HepG2 (cell line): ENCODE results near the gene ZFP69B. TPM values are rescaled to one million over a fixed set of nuclear protein-coding genes. Genes with fewer than 3 reads are reported as not detected.
A peak's percentile ranks its signal among the peaks of the same experiment; 100 is the strongest.

ENCODE experiments used
- BHLHE40 ChIP-seq: IDR thresholded peaks from 2 replicates; pipeline ENCODE4 v1.6.1; 2011; ENCODE audit warnings: low read length, improper control_type of control experiment
- ERF ChIP-seq: IDR thresholded peaks from 2 replicates; pipeline ENCODE4 v1.6.1; 2018; ENCODE audit warnings: missing biosample characterization, missing genetic modification reagents
- GATAD2A ChIP-seq: IDR thresholded peaks from 2 replicates; pipeline ENCODE4 v1.6.1; 2016
- HINFP ChIP-seq: sonication (generic); formaldehyde crosslinking; IDR thresholded peaks from 2 replicates; pipeline ENCODE4 v1.4.0; 2020; ENCODE audit warnings: low read depth, mild to moderate bottlenecking, missing genetic modification reagents
- HNF4A ChIP-seq: sonication (generic); formaldehyde crosslinking; IDR thresholded peaks from 2 replicates; pipeline ENCODE4 v1.4.0; 2020; ENCODE audit warnings: missing genetic modification reagents
- ZNF121 ChIP-seq: sonication (generic); formaldehyde crosslinking; IDR thresholded peaks from 2 replicates; pipeline ENCODE4 v1.5.0; 2020; ENCODE audit warnings: mild to moderate bottlenecking, missing genetic modification reagents
- ZNF142 ChIP-seq: sonication (generic); formaldehyde crosslinking; IDR thresholded peaks from 2 replicates; pipeline ENCODE4 v1.4.0; 2020; ENCODE audit warnings: missing genetic modification reagents
- ZNF143 ChIP-seq: sonication (generic); formaldehyde crosslinking; IDR thresholded peaks from 2 replicates; pipeline ENCODE4 v1.4.0; 2020; ENCODE audit warnings: missing genetic modification reagents
- ZNF770 ChIP-seq: sonication (generic); formaldehyde crosslinking; IDR thresholded peaks from 2 replicates; pipeline ENCODE4 v1.5.0; 2020; ENCODE audit warnings: mild to moderate bottlenecking, missing genetic modification reagents
- ZSCAN9 ChIP-seq: IDR thresholded peaks from 2 replicates; pipeline ENCODE4 v1.6.1; 2016; ENCODE audit warnings: borderline replicate concordance
- polyA plus RNA-seq, 8 experiments: library from polyadenylated mRNA; depleted of rRNA in 3 of 8; stranded (reverse) in 7 of 8; unstranded in 1 of 8; fragments of >200 nt; fragmentation: Illumina TruSeq in 4 of 8; extraction: Trizol in 4 of 8; gene quantifications; 2 replicates each; pipeline versions ENCODE4 v1.2.1 to v1.2.3, GENCODE V29; 2011 to 2016; ENCODE audit warnings: low read depth in 4 of 8, missing spikeins in 1 of 8, mixed read lengths in 1 of 8; ENCODE audit not compliant: insufficient read depth in 1 of 8
- total RNA-seq, 5 experiments: library from RNA; depleted of rRNA; stranded (reverse); fragments of >200 nt; fragmentation: Illumina TruSeq; extraction: Trizol; gene quantifications; 2 replicates each; pipeline ENCODE4 v1.2.3, GENCODE V29; 2016; ENCODE audit warnings: low read depth in 1 of 5
- TF ChIP-seq, protein P1 (sequence below): sonication (generic); formaldehyde crosslinking; IDR thresholded peaks from 2 replicates; pipeline ENCODE4 v1.5.0; 2020; ENCODE audit warnings: mild to moderate bottlenecking, missing genetic modification reagents, borderline replicate concordance

ZFP69B gene
- total and polyA plus RNA-seq, 2 of the 13 experiments (the other 11 are each of a cell fraction or from before 2014, with no cell fraction given): 4.6 to 7.7 TPM

DNA sequence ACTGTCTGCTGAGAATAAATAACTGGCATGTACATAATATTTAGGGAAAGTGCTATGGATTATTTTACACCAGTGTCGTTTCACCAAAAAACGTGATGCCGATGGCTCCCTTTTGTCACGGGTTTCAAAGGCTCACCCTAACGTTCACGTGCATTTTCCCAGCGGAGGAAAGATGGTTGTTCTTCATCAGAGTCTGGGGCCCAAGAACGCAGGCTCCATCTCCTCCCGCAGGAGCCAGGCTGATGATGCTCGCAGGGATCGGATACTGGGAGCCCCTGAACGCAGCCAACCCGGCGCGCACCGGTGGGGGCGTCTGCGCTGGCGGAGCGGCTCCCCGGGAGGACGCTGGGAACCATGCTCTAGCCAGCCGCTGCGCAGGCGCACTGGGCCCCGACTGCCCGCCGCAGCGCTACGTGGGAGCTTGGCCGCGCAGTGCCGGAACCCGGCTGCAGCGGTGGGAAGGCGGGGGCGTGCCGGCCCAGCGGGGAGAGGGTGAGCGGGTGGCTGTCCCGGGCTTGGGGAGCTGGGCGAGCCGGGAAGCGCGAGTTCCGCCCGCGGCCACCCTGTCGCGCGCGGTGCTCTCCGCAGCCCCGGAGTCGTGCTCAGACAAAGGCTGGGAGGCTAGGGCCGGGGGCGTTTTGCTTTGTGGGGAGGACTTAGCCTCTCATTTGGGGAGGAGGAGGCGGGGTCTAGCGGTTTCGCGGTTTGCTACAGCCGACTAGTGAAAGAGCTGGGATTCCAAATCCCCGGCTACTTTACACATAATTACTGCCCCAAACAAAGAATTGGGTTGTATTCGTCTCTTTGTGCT lies at the start of gene ZFP69B (continued):
- peak; percentile 68 for TF ChIP-seq ZNF770 (CRISPR knock-in tag)
- TF ChIP-seq ZNF142 (CRISPR knock-in tag): 0 out of 2 replicates have a peak, but pooled peaks have one; percentile 52
- peak; percentile 39; the same call in 1 of the 2 replicates for TF ChIP-seq GATAD2A
- TF ChIP-seq, protein P1, sequence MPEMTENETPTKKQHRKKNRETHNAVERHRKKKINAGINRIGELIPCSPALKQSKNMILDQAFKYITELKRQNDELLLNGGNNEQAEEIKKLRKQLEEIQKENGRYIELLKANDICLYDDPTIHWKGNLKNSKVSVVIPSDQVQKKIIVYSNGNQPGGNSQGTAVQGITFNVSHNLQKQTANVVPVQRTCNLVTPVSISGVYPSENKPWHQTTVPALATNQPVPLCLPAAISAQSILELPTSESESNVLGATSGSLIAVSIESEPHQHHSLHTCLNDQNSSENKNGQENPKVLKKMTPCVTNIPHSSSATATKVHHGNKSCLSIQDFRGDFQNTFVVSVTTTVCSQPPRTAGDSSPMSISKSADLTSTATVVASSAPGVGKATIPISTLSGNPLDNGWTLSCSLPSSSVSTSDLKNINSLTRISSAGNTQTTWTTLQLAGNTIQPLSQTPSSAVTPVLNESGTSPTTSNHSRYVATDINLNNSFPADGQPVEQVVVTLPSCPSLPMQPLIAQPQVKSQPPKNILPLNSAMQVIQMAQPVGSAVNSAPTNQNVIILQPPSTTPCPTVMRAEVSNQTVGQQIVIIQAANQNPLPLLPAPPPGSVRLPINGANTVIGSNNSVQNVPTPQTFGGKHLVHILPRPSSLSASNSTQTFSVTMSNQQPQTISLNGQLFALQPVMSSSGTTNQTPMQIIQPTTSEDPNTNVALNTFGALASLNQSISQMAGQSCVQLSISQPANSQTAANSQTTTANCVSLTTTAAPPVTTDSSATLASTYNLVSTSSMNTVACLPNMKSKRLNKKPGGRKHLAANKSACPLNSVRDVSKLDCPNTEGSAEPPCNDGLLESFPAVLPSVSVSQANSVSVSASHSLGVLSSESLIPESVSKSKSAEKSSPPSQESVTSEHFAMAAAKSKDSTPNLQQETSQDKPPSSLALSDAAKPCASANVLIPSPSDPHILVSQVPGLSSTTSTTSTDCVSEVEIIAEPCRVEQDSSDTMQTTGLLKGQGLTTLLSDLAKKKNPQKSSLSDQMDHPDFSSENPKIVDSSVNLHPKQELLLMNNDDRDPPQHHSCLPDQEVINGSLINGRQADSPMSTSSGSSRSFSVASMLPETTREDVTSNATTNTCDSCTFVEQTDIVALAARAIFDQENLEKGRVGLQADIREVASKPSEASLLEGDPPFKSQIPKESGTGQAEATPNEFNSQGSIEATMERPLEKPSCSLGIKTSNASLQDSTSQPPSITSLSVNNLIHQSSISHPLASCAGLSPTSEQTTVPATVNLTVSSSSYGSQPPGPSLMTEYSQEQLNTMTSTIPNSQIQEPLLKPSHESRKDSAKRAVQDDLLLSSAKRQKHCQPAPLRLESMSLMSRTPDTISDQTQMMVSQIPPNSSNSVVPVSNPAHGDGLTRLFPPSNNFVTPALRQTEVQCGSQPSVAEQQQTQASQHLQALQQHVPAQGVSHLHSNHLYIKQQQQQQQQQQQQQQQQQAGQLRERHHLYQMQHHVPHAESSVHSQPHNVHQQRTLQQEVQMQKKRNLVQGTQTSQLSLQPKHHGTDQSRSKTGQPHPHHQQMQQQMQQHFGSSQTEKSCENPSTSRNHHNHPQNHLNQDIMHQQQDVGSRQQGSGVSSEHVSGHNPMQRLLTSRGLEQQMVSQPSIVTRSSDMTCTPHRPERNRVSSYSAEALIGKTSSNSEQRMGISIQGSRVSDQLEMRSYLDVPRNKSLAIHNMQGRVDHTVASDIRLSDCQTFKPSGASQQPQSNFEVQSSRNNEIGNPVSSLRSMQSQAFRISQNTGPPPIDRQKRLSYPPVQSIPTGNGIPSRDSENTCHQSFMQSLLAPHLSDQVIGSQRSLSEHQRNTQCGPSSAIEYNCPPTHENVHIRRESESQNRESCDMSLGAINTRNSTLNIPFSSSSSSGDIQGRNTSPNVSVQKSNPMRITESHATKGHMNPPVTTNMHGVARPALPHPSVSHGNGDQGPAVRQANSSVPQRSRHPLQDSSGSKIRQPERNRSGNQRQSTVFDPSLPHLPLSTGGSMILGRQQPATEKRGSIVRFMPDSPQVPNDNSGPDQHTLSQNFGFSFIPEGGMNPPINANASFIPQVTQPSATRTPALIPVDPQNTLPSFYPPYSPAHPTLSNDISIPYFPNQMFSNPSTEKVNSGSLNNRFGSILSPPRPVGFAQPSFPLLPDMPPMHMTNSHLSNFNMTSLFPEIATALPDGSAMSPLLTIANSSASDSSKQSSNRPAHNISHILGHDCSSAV: no peak
- TF ChIP-seq ZNF143 (CRISPR knock-in tag): peak; percentile 84
- TF ChIP-seq HNF4A (CRISPR knock-in tag): no peak
- no peak for TF ChIP-seq ZSCAN9
- no peak for TF ChIP-seq ZNF121
- 0 out of 2 replicates have a peak, but pooled peaks have one; percentile 35 for TF ChIP-seq HINFP (CRISPR knock-in tag)
- TF ChIP-seq BHLHE40: no peak
- TF ChIP-seq ERF (CRISPR knock-in tag): peak; percentile 76; the same call in 1 of the 2 replicates
